Measurements from ENCODE around the gene OBP2B. TPM values are rescaled to one million over a fixed set of nuclear protein-coding genes. Genes with fewer than 3 reads are reported as not detected.
A peak's percentile ranks its signal among the peaks of the same experiment; 100 is the strongest.
"Not testable (repeated sequence)": the region's sequence is repeated elsewhere in the genome, so short reads cannot be mapped to it uniquely, and the experiment has no call there.

OBP2B gene
- total RNA-seq, 1 experiment from 2014 or later = not detected

DNA sequence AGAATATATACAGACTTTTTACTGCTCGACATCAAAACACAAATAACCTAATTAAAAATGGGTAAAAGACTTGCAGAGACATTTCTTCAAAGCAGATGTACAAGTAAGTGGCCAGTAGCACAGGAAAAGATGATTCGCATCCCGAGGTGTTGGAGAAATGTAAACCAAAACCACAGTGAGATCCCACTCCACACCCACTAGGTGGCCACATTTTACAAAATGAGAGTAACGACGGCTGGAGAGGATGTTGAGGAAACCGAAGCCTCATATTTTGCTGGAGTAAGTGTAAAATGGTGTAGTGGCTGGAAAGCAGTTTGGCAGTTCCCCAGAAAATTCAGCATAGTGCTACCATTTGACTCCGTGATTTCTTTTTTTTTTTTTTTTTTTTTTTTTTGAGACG, 24.1 kb downstream of the OBP2B start:
- peak overlapping the region; percentile 6 for H3K4me2 ChIP-seq (ENCODE audit: low read depth, low read length, poor library complexity, severe bottlenecking)

GRCh38 chr9:133182151-133182550, 26.9 kb downstream of the OBP2B start:
- H3K4me2 ChIP-seq (ENCODE audit: low read depth, low read length, poor library complexity, severe bottlenecking) = no peak overlapping the region
- H3K9me2 ChIP-seq (replicated peaks; ENCODE audit: insufficient read depth, low read length) = no peaks in the 10 kb centered on the region
- no peak overlapping the region for H3K4me3 ChIP-seq (ENCODE audit: low read length)
- no peak overlapping the region for H3K27ac ChIP-seq (ENCODE audit: low read length)
- H3K9ac ChIP-seq (ENCODE audit: low read length) = no peak overlapping the region
- H3K27me3 ChIP-seq (ENCODE audit: low read length) = no peaks in the 10 kb centered on the region
- H3K79me2 ChIP-seq (ENCODE audit: low read length) = no peaks in the 10 kb centered on the region
- no peaks in the 10 kb centered on the region for H3K9me3 ChIP-seq (ENCODE audit: low read length)
- no peak overlapping the region for H2AFZ ChIP-seq (ENCODE audit: low read length)
- H3K4me1 ChIP-seq (ENCODE audit: low read length) = peaks cover 34% of the 10 kb centered on the region
- DNase-seq = no peak
- H3K36me3 ChIP-seq (ENCODE audit: insufficient read depth, low read length) = no peaks in the 10 kb centered on the region
- H4K20me1 ChIP-seq (ENCODE audit: insufficient read depth, low read depth, low read length) = no peaks in the 10 kb centered on the region

More for the DNA sequence above, 24.1 kb downstream of the OBP2B start:
- Histone ChIP-seq H3K9me2 (replicated peaks; ENCODE audit: insufficient read depth, low read length) (no peaks in the 10 kb centered on the region), H3K36me3 (ENCODE audit: insufficient read depth, low read length) (no peaks in the 10 kb centered on the region), H2AFZ (ENCODE audit: low read length) (no peak overlapping the region), H4K20me1 (ENCODE audit: insufficient read depth, low read depth, low read length) (no peaks in the 10 kb centered on the region), H3K9me3 (ENCODE audit: low read length) (no peaks in the 10 kb centered on the region), H3K79me2 (ENCODE audit: low read length) (no peaks in the 10 kb centered on the region), H3K27me3 (ENCODE audit: low read length) (no peaks in the 10 kb centered on the region), H3K4me3 (ENCODE audit: low read length) (no peak overlapping the region), H3K27ac (ENCODE audit: low read length) (no peak overlapping the region), H3K9ac (ENCODE audit: low read length) (no peak overlapping the region), H3K4me1 (ENCODE audit: low read length) (peaks cover 7% of the 10 kb centered on the region)
- peak; percentile 82 for DNase-seq

GRCh38 chr9:133181561-133181960, 27.5 kb downstream of the OBP2B start:
- no peak for DNase-seq
- H3K9me2 ChIP-seq (replicated peaks; ENCODE audit: insufficient read depth, low read length) = no peaks in the 10 kb centered on the region
- no peak overlapping the region for H2AFZ ChIP-seq (ENCODE audit: low read length)
- no peak overlapping the region for H3K4me2 ChIP-seq (ENCODE audit: low read depth, low read length, poor library complexity, severe bottlenecking)
- no peaks in the 10 kb centered on the region for H3K27me3 ChIP-seq (ENCODE audit: low read length)
- H3K79me2 ChIP-seq (ENCODE audit: low read length) = no peaks in the 10 kb centered on the region
- H3K9me3 ChIP-seq (ENCODE audit: low read length) = no peaks in the 10 kb centered on the region
- H3K36me3 ChIP-seq (ENCODE audit: insufficient read depth, low read length) = no peaks in the 10 kb centered on the region
- no peaks in the 10 kb centered on the region for H4K20me1 ChIP-seq (ENCODE audit: insufficient read depth, low read depth, low read length)
- no peak overlapping the region for H3K4me3 ChIP-seq (ENCODE audit: low read length)
- peaks cover 37% of the 10 kb centered on the region for H3K4me1 ChIP-seq (ENCODE audit: low read length)
- no peak overlapping the region for H3K27ac ChIP-seq (ENCODE audit: low read length)
- H3K9ac ChIP-seq (ENCODE audit: low read length) = no peak overlapping the region

GRCh38 chr9:133180953-133181352, 28.1 kb downstream of the OBP2B start:
- Histone ChIP-seq H2AFZ (ENCODE audit: low read length) (no peak overlapping the region), H3K4me3 (ENCODE audit: low read length) (no peak overlapping the region), H3K36me3 (ENCODE audit: insufficient read depth, low read length) (no peaks in the 10 kb centered on the region), H3K27ac (ENCODE audit: low read length) (no peak overlapping the region), H3K4me2 (ENCODE audit: low read depth, low read length, poor library complexity, severe bottlenecking) (no peak overlapping the region), H3K4me1 (ENCODE audit: low read length) (peaks cover 37% of the 10 kb centered on the region), H3K27me3 (ENCODE audit: low read length) (no peaks in the 10 kb centered on the region), H3K9me3 (ENCODE audit: low read length) (no peaks in the 10 kb centered on the region), H4K20me1 (ENCODE audit: insufficient read depth, low read depth, low read length) (no peaks in the 10 kb centered on the region), H3K9me2 (replicated peaks; ENCODE audit: insufficient read depth, low read length) (no peaks in the 10 kb centered on the region), H3K9ac (ENCODE audit: low read length) (no peak overlapping the region), H3K79me2 (ENCODE audit: low read length) (no peaks in the 10 kb centered on the region)
- DNase-seq = no peak

GRCh38 chr9:133173056-133173455, 36.0 kb downstream of the OBP2B start:
- no peaks in the 10 kb centered on the region for H4K20me1 ChIP-seq (ENCODE audit: insufficient read depth, low read depth, low read length)
- no peak overlapping the region for H3K4me2 ChIP-seq (ENCODE audit: low read depth, low read length, poor library complexity, severe bottlenecking)
- H3K27me3 ChIP-seq (ENCODE audit: low read length) = no peaks in the 10 kb centered on the region
- no peaks in the 10 kb centered on the region for H3K9me2 ChIP-seq (replicated peaks; ENCODE audit: insufficient read depth, low read length)
- no peaks in the 10 kb centered on the region for H3K36me3 ChIP-seq (ENCODE audit: insufficient read depth, low read length)
- no peak for DNase-seq
- H3K9me3 ChIP-seq (ENCODE audit: low read length) = no peaks in the 10 kb centered on the region
- no peak overlapping the region for H3K4me3 ChIP-seq (ENCODE audit: low read length)
- H3K79me2 ChIP-seq (ENCODE audit: low read length) = no peaks in the 10 kb centered on the region
- no peak overlapping the region for H3K27ac ChIP-seq (ENCODE audit: low read length)
- H3K4me1 ChIP-seq (ENCODE audit: low read length) = peaks cover 46% of the 10 kb centered on the region
- no peak overlapping the region for H3K9ac ChIP-seq (ENCODE audit: low read length)
- no peak overlapping the region for H2AFZ ChIP-seq (ENCODE audit: low read length)

DNA sequence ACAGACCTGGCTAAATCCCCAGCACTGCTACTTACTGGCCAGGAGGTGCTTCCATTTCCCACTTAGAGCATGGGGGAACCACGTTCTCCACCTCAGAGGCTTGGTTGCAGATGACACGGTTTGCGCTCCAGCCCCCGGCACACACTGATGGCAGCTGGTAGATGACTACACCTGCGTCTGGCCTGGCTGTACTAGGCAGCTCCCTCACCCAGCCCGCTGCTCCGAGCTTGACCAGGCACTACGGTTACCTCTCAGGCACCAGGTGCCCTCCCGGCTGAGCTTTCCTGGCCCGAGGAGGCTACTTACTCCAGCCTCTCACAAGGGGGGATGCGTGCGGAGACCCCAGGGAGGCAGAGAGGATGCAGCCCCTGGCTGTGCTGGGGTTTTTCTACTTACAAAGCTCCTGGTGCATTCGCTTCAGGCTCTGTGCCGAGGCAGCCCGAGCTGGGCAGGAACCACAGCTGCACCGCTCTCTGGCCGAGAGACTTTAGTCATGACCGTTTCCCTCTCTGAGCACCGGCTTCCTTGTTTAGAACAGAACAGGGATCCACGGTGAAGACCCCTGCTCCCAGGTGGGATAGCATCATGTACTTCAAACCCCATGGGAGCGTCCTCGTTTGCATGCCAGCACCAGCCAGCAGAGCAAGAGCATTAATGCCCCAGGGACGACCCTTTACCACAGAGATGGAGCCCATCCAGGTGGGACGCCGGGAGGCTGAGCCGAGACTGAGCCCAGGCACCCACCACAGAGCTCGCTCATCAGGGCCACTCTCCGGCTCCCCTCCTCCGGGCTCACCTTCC, 37.7 kb downstream of the OBP2B start:
- H2AFZ ChIP-seq (ENCODE audit: low read length) = 0 out of 2 replicates have a peak overlapping the region, but pooled peaks have one; percentile 13

GRCh38 chr9:133170716-133171115, 38.3 kb downstream of the OBP2B start:
- H3K4me2 ChIP-seq (ENCODE audit: low read depth, low read length, poor library complexity, severe bottlenecking) = peak overlapping the region; percentile 70
- H3K27me3 ChIP-seq (ENCODE audit: low read length) = no peaks in the 10 kb centered on the region
- H3K9ac ChIP-seq (ENCODE audit: low read length) = peak overlapping the region; percentile 71
- H3K4me3 ChIP-seq (ENCODE audit: low read length) = peak overlapping the region; percentile 61
- H3K36me3 ChIP-seq (ENCODE audit: insufficient read depth, low read length) = no peaks in the 10 kb centered on the region
- H3K79me2 ChIP-seq (ENCODE audit: low read length) = no peaks in the 10 kb centered on the region
- H3K27ac ChIP-seq (ENCODE audit: low read length) = peak overlapping the region; percentile 98
- DNase-seq = no peak
- H3K9me2 ChIP-seq (replicated peaks; ENCODE audit: insufficient read depth, low read length) = no peaks in the 10 kb centered on the region
- H4K20me1 ChIP-seq (ENCODE audit: insufficient read depth, low read depth, low read length) = no peaks in the 10 kb centered on the region
- no peaks in the 10 kb centered on the region for H3K9me3 ChIP-seq (ENCODE audit: low read length)
- H3K4me1 ChIP-seq (ENCODE audit: low read length) = peaks cover 39% of the 10 kb centered on the region
- no peak overlapping the region for H2AFZ ChIP-seq (ENCODE audit: low read length)

More for the DNA sequence above, 37.7 kb downstream of the OBP2B start:
- Histone ChIP-seq H3K9me2 (replicated peaks; ENCODE audit: insufficient read depth, low read length) (no peaks in the 10 kb centered on the region), H3K27ac (ENCODE audit: low read length) (peak overlapping the region; percentile 98), H3K79me2 (ENCODE audit: low read length) (no peaks in the 10 kb centered on the region), H3K9me3 (ENCODE audit: low read length) (no peaks in the 10 kb centered on the region), H3K4me3 (ENCODE audit: low read length) (peak overlapping the region; percentile 61), H3K4me2 (ENCODE audit: low read depth, low read length, poor library complexity, severe bottlenecking) (peak overlapping the region; percentile 70), H3K4me1 (ENCODE audit: low read length) (peaks cover 39% of the 10 kb centered on the region), H3K27me3 (ENCODE audit: low read length) (no peaks in the 10 kb centered on the region), H3K36me3 (ENCODE audit: insufficient read depth, low read length) (no peaks in the 10 kb centered on the region), H4K20me1 (ENCODE audit: insufficient read depth, low read depth, low read length) (no peaks in the 10 kb centered on the region), H3K9ac (ENCODE audit: low read length) (peak overlapping the region; percentile 71)
- DNase-seq = peak; percentile 98

DNA sequence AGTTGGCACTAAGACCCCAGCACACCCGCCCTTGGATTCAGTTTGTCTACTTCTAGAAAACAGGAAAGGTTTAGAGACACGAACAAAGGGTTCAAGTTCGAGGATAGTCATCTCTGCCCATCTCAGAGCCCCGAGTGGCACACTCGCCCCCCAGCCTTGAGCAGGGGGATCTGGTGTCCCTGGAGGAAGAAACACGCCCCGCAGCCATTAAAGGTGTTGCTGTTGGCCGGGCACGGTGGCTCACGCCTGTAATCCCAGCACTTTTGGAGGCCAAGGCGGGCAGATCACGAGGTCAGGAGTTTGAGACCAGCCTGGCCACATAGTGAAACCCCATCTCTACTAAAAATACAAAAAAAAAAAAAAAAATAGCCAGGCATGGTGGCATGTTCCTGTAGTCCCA, 39.4 kb downstream of the OBP2B start:
- H3K4me1 ChIP-seq (ENCODE audit: low read length) = peaks cover 39% of the 10 kb centered on the region
- not testable (repeated sequence) for H3K9me2 ChIP-seq (replicated peaks; ENCODE audit: insufficient read depth, low read length); H4K20me1 ChIP-seq (ENCODE audit: insufficient read depth, low read depth, low read length); H2AFZ ChIP-seq (ENCODE audit: low read length); H3K27ac ChIP-seq (ENCODE audit: low read length); H3K27me3 ChIP-seq (ENCODE audit: low read length); H3K36me3 ChIP-seq (ENCODE audit: insufficient read depth, low read length); H3K4me3 ChIP-seq (ENCODE audit: low read length); H3K9me3 ChIP-seq (ENCODE audit: low read length); H3K9ac ChIP-seq (ENCODE audit: low read length); H3K4me2 ChIP-seq (ENCODE audit: low read depth, low read length, poor library complexity, severe bottlenecking); H3K79me2 ChIP-seq (ENCODE audit: low read length); DNase-seq

All from Karpas-422 (cell line).